ENCODE results near the gene KCTD20. TPM values are rescaled to one million over a fixed set of nuclear protein-coding genes. Genes with fewer than 3 reads are reported as not detected.

KCTD20 gene
- total and polyA plus RNA-seq, 10 of the 15 experiments (the other 5 are each of a cell fraction or from before 2014, with no cell fraction given) = 18.1 to 77.0 (median 50.5) TPM

DNA sequence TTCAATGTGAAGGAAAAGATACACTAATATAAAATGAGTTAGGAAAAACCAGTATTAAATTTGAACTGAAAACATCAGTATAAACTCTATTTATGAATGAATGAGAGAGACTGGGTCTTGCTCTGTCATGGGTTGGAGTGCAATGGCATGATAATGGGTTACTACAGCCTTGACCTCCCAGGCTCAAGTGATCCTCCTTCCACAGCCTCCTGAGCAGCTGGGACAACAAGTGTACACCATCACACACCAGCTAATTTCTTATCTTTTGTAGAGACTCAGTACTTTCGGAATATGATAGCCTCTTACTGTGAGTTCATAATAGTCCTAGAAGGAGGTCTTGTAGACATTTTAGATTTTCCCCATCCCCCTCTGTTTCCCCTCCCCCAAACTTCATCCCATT lies 21.4 kb downstream of the KCTD20 start:
- FAIRE-seq (no peak), ATAC-seq (no peak), DNase-seq (ENCODE audit: low read depth, low spot score) (no peak)
- H3K4me3 ChIP-seq = no peak overlapping the region
- H3K27me3 ChIP-seq (replicated peaks in 1 of 2; ENCODE audit: control insufficient read depth in 2 of 2, insufficient read depth in 2 of 2, low read length in 1 of 2) = no peaks in the 10 kb centered on the region
- ChIA-PET CTCF (no interaction called here), POLR2A (no interaction called here), RAD21 (ENCODE audit: unreplicated experiment) (no interaction called here), SMC1A (ENCODE audit: uncharacterized antibody, unreplicated experiment) (no interaction called here)
- no peak overlapping the region for H2AFZ ChIP-seq (ENCODE audit: control insufficient read depth, low read depth, low read length)
- H3K27ac ChIP-seq (ENCODE audit: control insufficient read depth, insufficient read depth) = no peak overlapping the region
- no peaks in the 10 kb centered on the region for H3K9me3 ChIP-seq (replicated peaks; ENCODE audit: control insufficient read depth, insufficient read depth, low read length)
- no peaks in the 10 kb centered on the region; the same call in 1 of the 2 replicates for H4K20me1 ChIP-seq (ENCODE audit: control insufficient read depth, insufficient read depth)
- no peak overlapping the region for H3K9ac ChIP-seq (ENCODE audit: control insufficient read depth, insufficient read depth, low read length)
- BruUV-seq (replicated peaks) = no TSS peak
- 100% methylated on average over 1 of the region's 1 CpG for WGBS (ENCODE audit: insufficient coverage, insufficient replicate concordance, low lambda C conversion rate, missing lambda C conversion rate)
- in situ Hi-C loops (cut with MboI) (no loop called here), intact Hi-C loops (cut with micrococcal nuclease; ENCODE audit: unreplicated experiment) (no loop called here)
- H3K79me2 ChIP-seq (ENCODE audit: control insufficient read depth, insufficient read depth, low read length) = peaks cover 29% of the 10 kb centered on the region
- no peak overlapping the region for H3K4me2 ChIP-seq (ENCODE audit: control insufficient read depth, insufficient read depth)
- H3K4me1 ChIP-seq (ENCODE audit: control insufficient read depth, insufficient read depth, low read length) = peaks cover 3% of the 10 kb centered on the region
- H3K36me3 ChIP-seq (ENCODE audit: control insufficient read depth in 2 of 2, insufficient read depth in 2 of 2, low read length in 1 of 2) = peaks cover 0 to 2% of the 10 kb centered on the region in 2 experiments; a peak in 1 of 4 replicates
- TF ChIP-seq RBBP5 (conservative IDR thresholded peaks at IDR 0.05) (no peak), ZSCAN29 (IDR thresholded peaks at IDR 0.05) (no peak), MTA2 (IDR thresholded peaks at IDR 0.05; ENCODE audit: low read depth) (no peak), CEBPZ (IDR thresholded peaks at IDR 0.05; ENCODE audit: low read depth, low read length) (no peak), TCF12 (IDR thresholded peaks at IDR 0.05; ENCODE audit: low read depth, low read length) (no peak), ATF7 (IDR thresholded peaks at IDR 0.05; ENCODE audit: low read depth) (no peak), DPF2 (IDR thresholded peaks at IDR 0.05) (no peak), HCFC1 (IDR thresholded peaks at IDR 0.05; ENCODE audit: low read length) (no peak), ZNF622 (IDR thresholded peaks at IDR 0.05) (no peak), MYB (IDR thresholded peaks at IDR 0.05; ENCODE audit: borderline replicate concordance, low read depth, low read length) (no peak), MEF2B (IDR thresholded peaks at IDR 0.05; ENCODE audit: partially characterized antibody, poor library complexity, severe bottlenecking) (no peak), REST (IDR thresholded peaks at IDR 0.05; ENCODE audit: low read depth, low read length) (no peak), HDAC2 (IDR thresholded peaks at IDR 0.05) (no peak), NFYA (IDR thresholded peaks at IDR 0.05; ENCODE audit: borderline replicate concordance, low read depth, low read length) (no peak)
- TF ChIP-seq, protein P1, sequence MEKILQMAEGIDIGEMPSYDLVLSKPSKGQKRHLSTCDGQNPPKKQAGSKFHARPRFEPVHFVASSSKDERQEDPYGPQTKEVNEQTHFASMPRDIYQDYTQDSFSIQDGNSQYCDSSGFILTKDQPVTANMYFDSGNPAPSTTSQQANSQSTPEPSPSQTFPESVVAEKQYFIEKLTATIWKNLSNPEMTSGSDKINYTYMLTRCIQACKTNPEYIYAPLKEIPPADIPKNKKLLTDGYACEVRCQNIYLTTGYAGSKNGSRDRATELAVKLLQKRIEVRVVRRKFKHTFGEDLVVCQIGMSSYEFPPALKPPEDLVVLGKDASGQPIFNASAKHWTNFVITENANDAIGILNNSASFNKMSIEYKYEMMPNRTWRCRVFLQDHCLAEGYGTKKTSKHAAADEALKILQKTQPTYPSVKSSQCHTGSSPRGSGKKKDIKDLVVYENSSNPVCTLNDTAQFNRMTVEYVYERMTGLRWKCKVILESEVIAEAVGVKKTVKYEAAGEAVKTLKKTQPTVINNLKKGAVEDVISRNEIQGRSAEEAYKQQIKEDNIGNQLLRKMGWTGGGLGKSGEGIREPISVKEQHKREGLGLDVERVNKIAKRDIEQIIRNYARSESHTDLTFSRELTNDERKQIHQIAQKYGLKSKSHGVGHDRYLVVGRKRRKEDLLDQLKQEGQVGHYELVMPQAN (conservative IDR thresholded peaks at IDR 0.05) = no peak
